Subcutaneous adipose tissue (tissue), 4 donors: ENCODE data around the gene CTNS. TPM values are rescaled to one million over a fixed set of nuclear protein-coding genes. Genes with fewer than 3 reads are reported as not detected.

Source experiments
- total RNA-seq, 4 donors: library from RNA; depleted of rRNA; stranded (reverse); fragments of >200 nt; gene quantifications; one replicate each; pipeline ENCODE4 v1.1.0, GENCODE V29; 2016
- TF ChIP-seq, protein P1 (sequence below): fragments of 450-650 bp; IDR thresholded peaks from one replicate; pipeline ENCODE4 v1.5.1; 2016; ENCODE audit warnings: low read depth, mild to moderate bottlenecking, control low read depth, antibody characterized with exemption, moderate library complexity

Gene CTNS
- total RNA-seq, 4 donors from 2014 or later, result 16.8 to 28.2 (median 23.6) TPM

DNA sequence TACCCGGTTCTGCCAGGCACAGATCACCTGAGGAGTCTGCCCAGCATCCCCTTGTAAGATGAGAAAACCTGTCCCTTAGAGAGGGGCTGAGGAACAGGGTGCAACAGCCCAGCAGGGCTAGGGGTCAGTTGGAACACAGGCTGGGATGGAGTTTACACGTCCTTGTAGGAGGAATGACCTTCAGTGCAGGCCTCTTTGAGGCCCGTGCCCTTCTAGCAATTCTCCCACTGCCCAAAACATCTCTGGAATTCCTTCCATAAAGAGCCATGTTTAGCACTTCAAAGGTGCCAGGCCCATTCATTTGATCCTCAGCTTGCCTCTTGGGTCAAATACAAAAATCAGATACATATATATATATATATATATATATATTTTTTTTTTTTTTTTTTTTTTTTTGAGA, 4.5 kb downstream of the CTNS start:
- TF ChIP-seq, protein P1, sequence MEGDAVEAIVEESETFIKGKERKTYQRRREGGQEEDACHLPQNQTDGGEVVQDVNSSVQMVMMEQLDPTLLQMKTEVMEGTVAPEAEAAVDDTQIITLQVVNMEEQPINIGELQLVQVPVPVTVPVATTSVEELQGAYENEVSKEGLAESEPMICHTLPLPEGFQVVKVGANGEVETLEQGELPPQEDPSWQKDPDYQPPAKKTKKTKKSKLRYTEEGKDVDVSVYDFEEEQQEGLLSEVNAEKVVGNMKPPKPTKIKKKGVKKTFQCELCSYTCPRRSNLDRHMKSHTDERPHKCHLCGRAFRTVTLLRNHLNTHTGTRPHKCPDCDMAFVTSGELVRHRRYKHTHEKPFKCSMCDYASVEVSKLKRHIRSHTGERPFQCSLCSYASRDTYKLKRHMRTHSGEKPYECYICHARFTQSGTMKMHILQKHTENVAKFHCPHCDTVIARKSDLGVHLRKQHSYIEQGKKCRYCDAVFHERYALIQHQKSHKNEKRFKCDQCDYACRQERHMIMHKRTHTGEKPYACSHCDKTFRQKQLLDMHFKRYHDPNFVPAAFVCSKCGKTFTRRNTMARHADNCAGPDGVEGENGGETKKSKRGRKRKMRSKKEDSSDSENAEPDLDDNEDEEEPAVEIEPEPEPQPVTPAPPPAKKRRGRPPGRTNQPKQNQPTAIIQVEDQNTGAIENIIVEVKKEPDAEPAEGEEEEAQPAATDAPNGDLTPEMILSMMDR, result no peak

DNA sequence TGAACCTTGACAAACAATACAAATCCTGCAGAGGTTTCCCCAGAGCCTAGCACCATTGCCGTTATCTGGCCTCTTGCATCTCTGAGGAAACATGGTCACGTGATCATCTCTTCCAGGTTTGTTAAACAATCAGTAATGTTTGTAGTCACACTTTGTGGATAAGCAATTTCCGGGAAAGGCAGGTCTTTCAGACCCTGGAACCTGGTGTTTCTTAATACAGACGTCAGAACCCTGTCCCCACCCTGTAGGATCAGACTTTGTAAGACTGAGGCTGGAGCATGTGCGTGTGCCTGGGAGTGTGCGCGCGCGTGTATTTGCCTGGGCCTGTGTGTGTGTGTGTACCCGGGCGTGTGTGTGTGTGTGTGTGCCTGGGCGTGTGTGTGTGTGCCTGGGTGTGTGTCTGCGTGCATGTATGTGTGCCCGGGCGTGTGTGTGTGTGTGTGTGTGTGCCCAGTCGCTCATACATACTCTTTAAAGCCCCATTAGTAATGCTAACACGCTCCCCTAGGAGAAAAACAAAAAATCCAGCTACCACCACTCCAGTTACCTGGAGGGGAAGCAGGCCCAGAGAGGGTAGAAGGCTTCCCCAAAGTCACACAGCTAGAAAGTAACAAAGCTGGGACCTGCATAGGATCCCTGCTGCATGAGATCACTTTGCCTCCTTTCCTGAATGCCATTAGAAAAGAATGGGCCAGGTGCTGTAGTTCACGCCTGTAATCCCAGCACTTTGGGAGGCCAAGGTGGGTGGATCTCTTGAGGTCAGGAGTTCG, 5.3 kb downstream of the CTNS start:
- TF ChIP-seq, protein P1, result no peak

DNA sequence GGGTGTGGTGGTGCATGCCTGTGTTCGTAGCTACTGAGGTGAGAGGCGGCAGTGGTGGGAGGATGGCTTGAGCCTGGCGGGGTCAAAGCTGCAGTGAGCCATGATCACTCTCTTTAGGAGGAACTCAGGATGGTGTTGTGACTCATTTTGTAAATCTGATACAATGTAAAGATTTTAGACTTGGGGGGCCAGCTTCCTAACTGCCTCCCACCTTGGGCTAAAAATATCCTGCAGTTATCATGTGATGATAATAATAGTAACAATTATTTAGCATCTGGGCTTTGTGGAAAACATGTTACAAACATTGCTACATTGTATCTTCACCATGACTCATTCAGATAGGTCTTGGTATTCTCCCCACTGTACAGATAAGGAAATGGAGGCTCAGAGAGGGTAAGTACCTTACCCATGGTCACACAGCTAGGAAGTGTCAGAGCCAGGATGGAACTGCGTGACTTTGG, 7.4 kb downstream of the CTNS start:
- TF ChIP-seq, protein P1, result no peak

DNA sequence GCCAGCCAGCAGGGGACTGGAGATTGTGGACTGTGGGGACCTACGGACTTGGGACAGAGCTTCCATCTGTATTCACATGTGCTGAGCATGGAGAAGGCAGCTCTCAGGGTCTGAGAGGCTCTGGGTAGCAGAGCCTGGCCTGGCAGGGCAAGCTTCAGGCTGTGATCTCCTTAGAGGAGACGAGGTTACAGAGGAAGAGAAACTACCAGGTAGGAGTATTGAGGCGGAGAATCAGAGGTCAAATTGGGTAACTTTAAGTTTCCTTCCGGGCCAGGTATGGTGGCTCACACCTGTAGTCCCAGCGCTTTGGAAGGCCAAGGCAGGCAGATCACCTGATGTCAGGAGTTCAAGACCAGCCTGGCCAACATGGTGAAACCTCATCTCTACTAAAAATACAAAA, 8.8 kb downstream of the CTNS start:
- TF ChIP-seq, protein P1, result no peak

DNA sequence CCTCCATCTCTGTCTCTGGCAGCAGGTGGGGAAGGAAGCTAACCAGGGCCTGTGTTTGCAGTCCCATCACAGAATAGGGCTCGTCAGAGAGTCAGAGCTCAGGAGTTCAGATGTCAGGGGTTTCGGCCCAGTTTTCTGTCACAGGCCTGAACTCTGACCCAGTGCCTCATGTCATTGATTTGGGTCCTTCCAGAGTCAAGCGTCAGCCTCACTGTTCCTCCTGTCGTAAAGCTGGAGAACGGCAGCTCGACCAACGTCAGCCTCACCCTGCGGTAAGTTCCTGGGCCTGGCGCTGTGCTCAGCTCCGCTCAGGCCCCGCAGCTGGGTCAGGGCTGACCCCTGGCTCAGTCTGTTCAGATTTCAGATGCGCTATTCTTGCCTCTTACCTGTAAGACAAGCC, 10.7 kb downstream of the CTNS start:
- TF ChIP-seq, protein P1, result no peak

DNA sequence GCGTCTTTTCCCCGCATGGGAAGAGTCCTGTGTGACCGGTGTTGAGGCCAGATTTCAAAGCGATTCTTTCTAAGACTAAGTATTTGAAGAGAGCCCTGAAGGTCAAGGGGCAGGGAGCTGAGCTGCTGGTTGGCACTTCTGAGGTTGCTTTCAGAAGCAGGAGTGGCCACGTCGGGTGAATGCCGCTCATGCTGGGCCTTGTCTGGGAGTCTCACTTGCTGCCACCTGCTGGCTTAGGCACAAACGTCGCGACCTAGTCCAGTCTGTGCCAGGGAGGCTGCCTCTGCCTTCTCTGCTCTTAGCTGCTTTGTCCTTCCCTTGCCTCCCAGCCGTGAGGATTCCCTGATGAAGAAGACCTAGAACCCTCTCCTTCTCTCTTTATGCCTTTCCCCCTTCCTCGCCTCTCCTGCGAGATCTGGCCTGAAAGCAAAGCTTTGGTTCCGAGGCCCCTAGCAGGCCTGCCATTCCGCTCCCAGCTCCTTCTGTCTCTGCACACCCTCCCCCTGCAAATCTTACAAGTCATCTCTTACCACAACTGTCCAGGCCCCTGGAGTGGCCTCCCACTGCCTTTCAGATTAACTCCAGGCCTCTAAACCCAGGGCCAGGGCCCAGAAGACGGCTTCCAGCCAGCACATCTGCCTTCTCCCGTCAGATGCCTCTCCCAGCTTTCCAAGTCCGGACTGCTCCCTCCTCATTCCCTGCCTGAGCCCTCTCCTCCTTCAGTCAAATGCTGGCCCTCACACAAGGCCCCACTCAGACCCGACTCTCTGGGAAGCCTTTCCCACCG, 11.4 kb downstream of the CTNS start:
- TF ChIP-seq, protein P1, result no peak

DNA sequence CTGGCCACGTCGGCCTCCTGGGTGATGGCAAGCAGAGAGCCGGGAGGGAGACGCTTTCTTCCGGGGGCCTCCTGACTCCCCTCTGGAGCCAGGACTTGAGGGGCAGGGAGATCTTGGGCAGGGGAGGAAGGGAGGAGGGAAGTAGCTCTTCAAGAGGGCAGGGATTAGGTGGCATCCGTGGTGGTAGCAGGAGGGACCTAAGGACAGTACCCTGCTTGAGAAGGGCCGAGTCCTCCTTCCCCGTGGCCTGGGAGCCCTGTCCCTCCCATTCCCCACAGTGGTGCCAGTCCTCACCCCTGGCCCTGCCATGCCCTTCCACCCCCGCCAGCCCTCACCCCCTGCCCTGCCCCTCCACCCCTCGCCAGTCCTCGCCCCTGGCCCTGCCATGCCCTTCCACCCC, 19.2 kb downstream of the CTNS start:
- TF ChIP-seq, protein P1, result no peak
